Suprapubic skin (tissue), 3 donors: ENCODE measurements around the gene TLCD5.

Source experiments
- POLR2A ChIP-seq, 2 donors: fragments of 450-650 bp; IDR thresholded peaks; one replicate each; pipeline ENCODE4 v1.6.1; 2017; ENCODE audit warnings: antibody characterized with exemption in 2 of 2, mild to moderate bottlenecking in 2 of 2, moderate library complexity in 2 of 2
- TF ChIP-seq, protein P1 (sequence below), 2 donors: fragments of 200-600 bp in 1 of 2; fragments of 450-650 bp in 1 of 2; sonication (generic) in 1 of 2; IDR thresholded peaks; one replicate each; pipeline ENCODE4 v1.5.1; 2016 to 2019; ENCODE audit warnings: antibody characterized with exemption in 2 of 2, mild to moderate bottlenecking in 1 of 2, moderate library complexity in 1 of 2

DNA sequence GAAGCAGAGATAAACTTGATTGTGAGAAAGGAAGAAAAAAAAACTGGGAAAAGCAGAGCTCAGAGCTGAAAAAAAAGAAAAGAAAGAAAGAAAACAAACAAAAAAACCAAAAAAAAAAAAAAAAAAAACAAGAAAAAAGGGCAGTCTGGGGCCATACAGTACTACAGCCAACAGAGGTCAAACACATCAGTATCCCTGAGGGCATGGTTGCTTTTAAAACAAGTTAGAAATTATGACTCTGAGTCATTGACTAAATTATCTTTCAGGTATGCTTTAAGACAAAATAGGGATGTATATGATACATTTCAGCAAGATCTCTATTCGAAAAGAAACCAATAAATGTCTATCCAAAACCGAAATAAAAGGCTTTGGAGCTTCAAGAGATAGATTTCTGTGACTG is 37.1 kb upstream of the TLCD5 start:
- no peak for TF ChIP-seq POLR2A (IDR thresholded peaks at IDR 0.05)
- TF ChIP-seq, protein P1, sequence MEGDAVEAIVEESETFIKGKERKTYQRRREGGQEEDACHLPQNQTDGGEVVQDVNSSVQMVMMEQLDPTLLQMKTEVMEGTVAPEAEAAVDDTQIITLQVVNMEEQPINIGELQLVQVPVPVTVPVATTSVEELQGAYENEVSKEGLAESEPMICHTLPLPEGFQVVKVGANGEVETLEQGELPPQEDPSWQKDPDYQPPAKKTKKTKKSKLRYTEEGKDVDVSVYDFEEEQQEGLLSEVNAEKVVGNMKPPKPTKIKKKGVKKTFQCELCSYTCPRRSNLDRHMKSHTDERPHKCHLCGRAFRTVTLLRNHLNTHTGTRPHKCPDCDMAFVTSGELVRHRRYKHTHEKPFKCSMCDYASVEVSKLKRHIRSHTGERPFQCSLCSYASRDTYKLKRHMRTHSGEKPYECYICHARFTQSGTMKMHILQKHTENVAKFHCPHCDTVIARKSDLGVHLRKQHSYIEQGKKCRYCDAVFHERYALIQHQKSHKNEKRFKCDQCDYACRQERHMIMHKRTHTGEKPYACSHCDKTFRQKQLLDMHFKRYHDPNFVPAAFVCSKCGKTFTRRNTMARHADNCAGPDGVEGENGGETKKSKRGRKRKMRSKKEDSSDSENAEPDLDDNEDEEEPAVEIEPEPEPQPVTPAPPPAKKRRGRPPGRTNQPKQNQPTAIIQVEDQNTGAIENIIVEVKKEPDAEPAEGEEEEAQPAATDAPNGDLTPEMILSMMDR (IDR thresholded peaks at IDR 0.05), result no peak
